GM19395 (cell line): Measurements from ENCODE around the gene NAA20.

Experiments used
- ATAC-seq: cut with Tn5 transposase; IDR thresholded peaks from one replicate; pipeline ENCODE4 v1.9.1; 2021; ENCODE audit warnings: mild to moderate bottlenecking, moderate library complexity; ENCODE audit not compliant: unreplicated experiment

NAA20 gene, protein sequence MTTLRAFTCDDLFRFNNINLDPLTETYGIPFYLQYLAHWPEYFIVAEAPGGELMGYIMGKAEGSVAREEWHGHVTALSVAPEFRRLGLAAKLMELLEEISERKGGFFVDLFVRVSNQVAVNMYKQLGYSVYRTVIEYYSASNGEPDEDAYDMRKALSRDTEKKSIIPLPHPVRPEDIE

GRCh38 chr20:20017001-20017843 is at the start of gene NAA20:
Gene NAA20, plus strand, starts transcription at chr20:20017362. Its CDS starts 35 bp downstream, at chr20:20017397.
- peak; percentile 99 for ATAC-seq

GRCh38 chr20:19967445-19967844 is 49.7 kb upstream of the NAA20 start:
- ATAC-seq = no peak

DNA sequence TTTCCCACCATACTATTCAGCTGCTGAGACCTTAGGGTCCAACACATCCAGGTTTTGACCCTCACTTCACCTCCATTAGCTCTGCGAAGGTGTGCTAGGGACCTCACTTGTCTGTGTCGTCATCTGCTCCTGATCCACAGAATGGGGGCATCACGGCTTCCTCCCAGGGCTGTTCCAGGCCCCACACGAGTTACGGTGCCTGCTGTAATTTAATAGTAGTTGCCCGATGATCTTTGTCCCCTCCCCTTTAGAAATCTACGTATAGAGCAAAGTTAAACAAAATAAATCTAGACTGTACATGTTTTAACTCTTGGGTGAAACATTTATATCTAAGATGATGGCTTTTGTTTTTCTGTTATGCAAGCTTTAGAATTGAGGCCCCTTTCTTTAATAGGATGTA is 49.1 kb upstream of the NAA20 start:
- no peak for ATAC-seq

DNA sequence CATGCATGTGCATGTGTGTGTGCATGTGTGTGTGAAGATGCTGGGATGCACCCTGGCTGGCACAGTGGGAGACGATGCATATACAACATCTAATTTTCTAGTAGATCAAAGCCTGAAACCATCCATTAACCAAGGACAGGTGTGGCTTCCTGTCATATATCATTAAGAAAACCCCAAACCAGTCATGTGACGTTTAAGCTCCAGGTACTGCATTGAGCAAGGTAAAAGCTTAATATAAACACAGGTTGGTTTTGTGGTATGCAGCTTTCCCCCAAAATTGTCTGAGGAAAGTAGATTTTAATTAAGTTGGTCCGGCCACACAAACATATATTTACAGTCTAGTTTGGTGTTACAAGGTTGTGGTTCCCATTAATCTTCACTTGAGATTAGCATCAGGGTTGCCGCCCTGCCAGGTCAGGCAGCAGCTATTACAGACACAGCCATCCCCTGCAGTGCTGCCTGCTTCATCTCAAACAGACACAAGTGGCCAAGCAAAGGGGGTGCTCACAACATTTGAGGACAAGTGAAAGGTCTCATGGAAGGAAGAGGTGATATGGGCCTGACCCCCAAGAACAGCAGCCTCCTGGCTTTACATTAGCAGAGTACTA is 48.6 kb upstream of the NAA20 start:
- ATAC-seq = no peak

GRCh38 chr20:19969106-19969505 is 48.1 kb upstream of the NAA20 start:
- no peak for ATAC-seq

- ATAC-seq = no peak
These were observed 47.5 kb upstream of the NAA20 start for GRCh38 chr20:19969507-19970255.

DNA sequence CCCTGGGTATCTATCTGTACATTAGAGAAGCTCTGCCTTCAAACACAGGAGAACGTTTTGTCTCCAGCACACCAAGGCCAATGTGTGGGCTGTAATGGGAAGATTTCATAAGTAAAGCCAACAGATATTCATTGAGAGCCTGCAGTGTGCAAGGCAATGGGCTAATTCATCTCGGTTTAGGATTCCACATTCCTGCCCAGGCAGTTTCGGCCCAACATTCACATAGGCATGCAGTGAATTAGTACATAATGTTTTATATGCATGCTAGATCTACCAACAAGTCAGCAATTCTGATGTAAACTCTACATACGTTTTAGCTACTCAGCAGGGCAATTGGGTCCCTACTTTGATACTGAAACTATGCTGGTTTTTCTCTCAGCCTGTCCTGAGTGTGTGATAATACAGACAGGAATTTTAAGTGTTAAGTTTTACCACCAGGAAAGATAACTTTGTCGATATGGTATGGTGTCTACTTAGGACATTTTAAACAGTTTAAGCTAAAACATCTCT is 46.9 kb upstream of the NAA20 start:
- no peak for ATAC-seq

DNA sequence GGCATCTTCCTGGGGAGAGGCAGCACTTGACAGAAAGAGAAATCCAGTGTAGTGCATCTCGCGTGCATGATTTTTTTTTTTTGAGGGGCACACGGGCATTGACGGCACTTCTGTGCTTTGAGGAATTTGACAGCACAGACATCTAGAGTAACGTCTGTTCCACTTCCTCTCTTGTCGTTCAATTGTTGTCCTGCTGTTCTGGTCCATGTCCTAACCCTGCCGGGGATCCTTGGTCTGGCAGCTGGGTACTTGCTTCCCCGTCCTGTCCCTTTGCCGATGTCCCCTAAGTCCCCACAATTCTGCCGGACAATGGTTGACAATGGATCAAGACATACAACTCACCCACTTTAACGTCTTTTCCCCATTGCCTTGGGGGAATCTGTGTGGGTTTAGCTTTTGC is 46.0 kb upstream of the NAA20 start:
- no peak for ATAC-seq

DNA sequence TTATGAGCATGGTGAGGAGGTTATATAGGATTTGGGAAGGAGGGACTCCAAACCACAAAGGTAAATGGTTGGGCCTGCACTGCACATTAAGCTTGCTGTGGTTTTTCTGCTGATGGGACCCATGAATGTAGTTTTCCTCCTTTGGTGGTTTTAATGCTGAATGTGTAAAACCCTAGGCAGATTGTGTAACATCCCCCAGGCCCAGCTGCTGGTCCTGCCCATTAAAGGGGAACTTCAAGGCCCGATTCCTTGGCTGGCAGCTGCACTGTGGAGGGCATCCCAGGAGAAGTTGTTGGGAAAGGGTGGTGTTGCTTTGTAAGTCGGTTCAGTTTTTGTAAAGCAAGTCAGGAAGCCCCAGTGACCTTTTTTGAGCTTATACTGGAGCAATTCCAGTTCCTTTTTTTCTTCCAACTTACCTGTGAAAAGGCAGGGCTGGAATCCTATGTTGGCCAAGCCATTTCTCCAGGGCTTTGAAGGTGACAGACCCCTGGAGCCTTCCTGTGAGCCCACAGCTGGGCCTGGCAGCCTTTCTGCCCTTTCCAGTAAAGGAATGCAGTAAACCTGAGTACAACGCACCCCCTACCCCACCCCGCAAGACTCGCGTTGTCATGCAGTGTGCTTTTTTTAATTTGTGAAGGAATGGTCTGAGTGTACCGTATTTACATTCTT is 43.1 kb upstream of the NAA20 start:
- no peak for ATAC-seq

DNA sequence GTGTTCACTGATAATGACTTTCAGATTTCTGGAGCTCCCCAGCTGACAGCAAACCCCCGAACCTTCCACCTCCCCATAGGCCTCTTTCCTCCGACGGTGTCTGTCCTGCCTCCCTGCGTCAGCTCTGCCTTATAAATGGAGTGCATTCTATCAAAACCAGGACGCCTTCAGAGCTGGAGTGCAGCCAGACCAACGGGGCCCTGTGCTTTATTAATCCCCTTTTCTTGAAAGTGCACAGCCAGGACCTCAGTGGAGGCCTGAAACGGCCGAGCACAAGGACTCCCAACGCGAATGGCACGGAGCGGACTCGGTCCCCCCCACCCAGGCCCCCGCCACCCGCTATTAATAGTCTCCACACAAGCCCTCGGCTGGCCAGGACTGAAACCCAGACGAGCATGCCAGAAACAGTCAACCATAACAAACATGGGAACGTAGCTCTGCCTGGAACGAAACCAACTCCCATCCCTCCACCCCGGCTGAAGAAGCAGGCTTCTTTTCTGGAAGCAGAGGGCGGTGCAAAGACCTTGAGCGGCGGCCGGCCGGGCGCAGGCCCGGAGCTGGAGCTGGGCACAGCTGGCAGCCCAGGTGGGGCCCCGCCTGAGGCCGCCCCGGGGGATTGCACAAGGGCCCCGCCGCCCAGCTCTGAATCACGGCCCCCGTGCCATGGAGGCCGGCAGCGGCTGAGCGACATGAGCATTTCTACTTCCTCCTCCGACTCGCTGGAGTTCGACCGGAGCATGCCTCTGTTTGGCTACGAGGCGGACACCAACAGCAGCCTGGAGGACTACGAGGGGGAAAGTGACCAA is 42.3 kb upstream of the NAA20 start:
- ATAC-seq = no peak

GRCh38 chr20:19975436-19975799 is 41.7 kb upstream of the NAA20 start:
- no peak for ATAC-seq

- ATAC-seq = no peak
These were observed 41.3 kb upstream of the NAA20 start for GRCh38 chr20:19975901-19976300.

GRCh38 chr20:19976595-19977372 is 40.4 kb upstream of the NAA20 start:
- no peak for ATAC-seq

DNA sequence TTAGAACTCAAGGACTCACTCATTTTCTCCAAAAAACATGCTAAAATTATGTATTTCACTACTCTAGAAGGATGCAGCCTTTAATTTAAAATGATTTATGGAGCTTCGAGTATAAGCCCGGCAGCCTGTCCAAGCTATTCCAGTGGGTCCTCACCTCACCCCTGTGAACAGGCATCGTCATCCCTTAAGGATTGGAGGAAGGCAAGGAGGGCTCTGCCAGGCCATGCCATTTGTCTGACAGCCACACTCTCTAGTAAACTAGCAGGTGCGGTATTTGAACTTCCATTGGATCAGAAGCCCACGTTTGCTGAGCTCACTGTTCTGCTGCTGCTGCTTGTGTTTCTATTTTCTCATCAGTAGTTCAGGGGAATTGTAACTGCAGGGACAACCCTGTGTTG is 39.8 kb upstream of the NAA20 start:
- no peak for ATAC-seq

GRCh38 chr20:19978511-19979210 is 38.5 kb upstream of the NAA20 start:
- no peak for ATAC-seq

DNA sequence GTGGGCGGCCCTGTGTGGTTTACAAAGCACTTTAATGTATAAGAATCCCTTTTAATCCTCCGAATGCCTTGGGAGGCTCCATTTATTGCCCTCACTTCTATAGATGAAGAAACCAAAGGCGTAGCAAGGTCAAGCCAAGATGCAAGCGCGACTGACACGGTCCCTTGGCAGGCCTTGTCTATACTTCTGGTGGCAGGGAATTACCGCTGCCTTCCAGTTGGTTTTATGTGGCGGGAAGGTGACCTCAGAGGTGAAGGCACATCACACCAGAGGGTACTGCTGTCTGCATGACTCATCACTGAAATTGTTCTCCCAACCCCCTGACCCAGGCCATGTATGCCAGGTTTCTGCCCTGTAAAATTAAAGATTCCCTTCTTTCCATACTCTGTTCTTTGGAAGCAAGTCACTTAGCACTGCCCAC is 36.1 kb upstream of the NAA20 start:
- ATAC-seq = no peak

- ATAC-seq = no peak
These were observed 30.7 kb upstream of the NAA20 start for GRCh38 chr20:19986419-19986818.

GRCh38 chr20:19987046-19987445 is 30.1 kb upstream of the NAA20 start:
- no peak for ATAC-seq
